ENCODE measurements around the gene NXNL2.

The NXNL2 gene

GRCh38 chr9:88533951-88534455 is 975 bp upstream of the NXNL2 start:
- no peak for DNase-seq

- DNase-seq = no peak
Observed at GRCh38 chr9:88535226-88536022, 446 bp downstream of the NXNL2 start.

GRCh38 chr9:88536023-88536324 is 996 bp downstream of the NXNL2 start:
- no peak for DNase-seq

- no peak for DNase-seq
Observed at GRCh38 chr9:88536951-88537760, 2.2 kb downstream of the NXNL2 start.

- DNase-seq = no peak
Observed at GRCh38 chr9:88537761-88538091, 2.7 kb downstream of the NXNL2 start.

GRCh38 chr9:88538311-88539085 is 3.5 kb downstream of the NXNL2 start:
- no peak for DNase-seq

- DNase-seq = no peak
Observed at GRCh38 chr9:88539246-88539645, 4.3 kb downstream of the NXNL2 start.

GRCh38 chr9:88540251-88540763 is 5.3 kb downstream of the NXNL2 start:
- DNase-seq = no peak

- no peak for DNase-seq
Observed at GRCh38 chr9:88544245-88544644, 9.3 kb downstream of the NXNL2 start.

- no peak for DNase-seq
Observed at GRCh38 chr9:88551546-88552137, 16.7 kb downstream of the NXNL2 start.

GRCh38 chr9:88553350-88553749 is 18.4 kb downstream of the NXNL2 start:
- DNase-seq = no peak

GRCh38 chr9:88555268-88555980 is 20.4 kb downstream of the NXNL2 start:
- no peak for DNase-seq

GRCh38 chr9:88559661-88560060 is 24.7 kb downstream of the NXNL2 start:
- DNase-seq = no peak

GRCh38 chr9:88567870-88568269 is 32.9 kb downstream of the NXNL2 start:
- no peak for DNase-seq

- no peak for DNase-seq
Observed at GRCh38 chr9:88571419-88571818, 36.4 kb downstream of the NXNL2 start.

GRCh38 chr9:88572684-88573083 is 37.7 kb downstream of the NXNL2 start:
- no peak for DNase-seq

GRCh38 chr9:88574953-88575352 is 40.0 kb downstream of the NXNL2 start:
- no peak for DNase-seq

GRCh38 chr9:88577256-88578120 is 42.5 kb downstream of the NXNL2 start:
- no peak for DNase-seq

- peak; percentile 53 for DNase-seq
Observed at GRCh38 chr9:88578121-88579049, 43.4 kb downstream of the NXNL2 start.
